IPS-NIHi7 (cell line): Measurements from ENCODE around the gene FAHD2B.
"Not testable (repeated sequence)": the region's sequence is repeated elsewhere in the genome, so short reads cannot be mapped to it uniquely, and the experiment has no call there.

Experiments used
- DNase-seq: peaks from one replicate; pipeline ENCODE4 v3.0.0; 2012; ENCODE audit warnings: mixed read lengths; ENCODE audit errors: extremely low spot score

FAHD2B gene, protein sequence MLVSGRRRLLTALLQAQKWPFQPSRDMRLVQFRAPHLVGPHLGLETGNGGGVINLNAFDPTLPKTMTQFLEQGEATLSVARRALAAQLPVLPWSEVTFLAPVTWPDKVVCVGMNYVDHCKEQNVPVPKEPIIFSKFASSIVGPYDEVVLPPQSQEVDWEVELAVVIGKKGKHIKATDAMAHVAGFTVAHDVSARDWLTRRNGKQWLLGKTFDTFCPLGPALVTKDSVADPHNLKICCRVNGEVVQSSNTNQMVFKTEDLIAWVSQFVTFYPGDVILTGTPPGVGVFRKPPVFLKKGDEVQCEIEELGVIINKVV

DNA sequence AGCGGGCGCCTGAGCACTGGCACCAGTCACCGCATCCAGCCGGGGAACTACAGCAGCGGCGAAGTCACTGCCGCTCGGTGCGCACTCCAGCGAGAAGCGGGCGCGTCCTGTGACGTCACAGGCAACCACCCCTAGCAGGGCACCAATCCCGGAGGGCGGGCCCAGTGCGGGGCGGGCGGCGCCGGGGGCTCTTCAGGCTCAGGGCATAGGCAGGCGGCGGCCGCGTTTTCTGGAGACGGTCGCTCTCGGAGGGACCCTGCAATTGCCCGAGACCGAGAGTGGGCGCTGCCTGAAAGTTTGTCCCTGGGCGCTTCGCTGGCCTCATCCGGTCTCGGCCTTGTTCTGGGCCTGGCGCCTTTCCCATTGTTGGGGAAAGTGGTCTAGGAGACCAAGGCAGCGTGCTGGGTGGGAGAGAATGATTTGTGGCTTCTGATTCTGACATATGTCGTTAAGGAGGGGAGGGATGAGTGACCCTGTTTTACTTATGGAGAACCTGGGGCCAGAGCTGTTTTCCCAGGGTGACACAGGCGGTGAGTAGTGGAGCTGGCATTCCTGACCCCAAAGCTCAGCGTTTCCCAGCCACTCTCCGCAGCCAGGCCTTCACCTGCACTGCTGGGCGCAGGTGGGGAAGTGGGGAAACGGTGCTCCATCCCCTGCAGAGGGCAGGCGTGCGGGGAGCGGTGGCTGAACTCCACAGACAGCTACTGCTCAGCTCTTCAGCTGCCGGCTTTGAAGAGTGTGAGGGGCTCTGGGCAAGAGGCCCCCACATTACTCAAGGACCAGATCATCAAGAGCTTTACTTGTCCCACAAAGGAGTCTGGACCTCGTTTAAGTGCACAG is at the start of gene FAHD2B:
Gene FAHD2B, minus strand, starts transcription at position 111 of the 840 bp plus-strand sequence. CDS start 3,176 bp downstream, outside the sequence.
- DNase-seq = peak; percentile 63

DNA sequence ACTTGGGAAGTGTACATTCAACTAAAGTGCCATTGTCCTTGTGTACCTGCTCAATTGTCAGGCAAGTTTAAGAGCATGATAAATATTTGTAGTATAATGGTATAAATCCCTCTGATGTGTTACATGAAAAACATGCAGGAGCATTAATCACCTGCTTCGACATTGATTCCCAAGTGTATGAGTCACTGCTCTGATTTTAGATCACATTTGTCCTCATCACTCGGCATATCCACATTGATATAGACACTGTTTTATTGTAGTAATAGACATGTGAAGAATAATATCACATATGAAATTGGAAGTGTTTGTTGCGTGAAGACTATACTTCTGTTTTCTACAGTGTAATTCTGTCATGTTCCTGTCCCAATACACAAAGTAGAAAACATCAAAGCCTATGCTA is 49.3 kb upstream of the FAHD2B start:
- not testable (repeated sequence) for DNase-seq

DNA sequence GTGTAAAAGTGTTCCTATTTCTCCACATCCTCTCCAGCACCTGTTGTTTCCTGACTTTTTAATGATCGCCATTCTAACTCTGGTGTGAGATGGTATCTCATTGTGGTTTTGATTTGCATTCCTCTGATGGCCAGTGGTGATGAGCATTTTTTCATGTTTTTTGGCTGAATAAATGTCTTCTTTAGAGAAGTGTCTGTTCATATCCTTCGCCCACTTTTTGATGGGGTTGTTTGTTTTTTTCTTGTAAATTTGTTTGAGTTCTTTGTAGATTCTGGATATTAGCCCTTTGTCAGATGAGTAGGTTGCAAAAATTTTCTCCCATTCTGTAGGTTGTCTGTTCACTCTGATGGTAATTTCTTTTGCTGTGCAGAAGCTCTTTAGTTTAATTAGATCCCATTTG is 34.4 kb upstream of the FAHD2B start:
- not testable (repeated sequence) for DNase-seq

DNA sequence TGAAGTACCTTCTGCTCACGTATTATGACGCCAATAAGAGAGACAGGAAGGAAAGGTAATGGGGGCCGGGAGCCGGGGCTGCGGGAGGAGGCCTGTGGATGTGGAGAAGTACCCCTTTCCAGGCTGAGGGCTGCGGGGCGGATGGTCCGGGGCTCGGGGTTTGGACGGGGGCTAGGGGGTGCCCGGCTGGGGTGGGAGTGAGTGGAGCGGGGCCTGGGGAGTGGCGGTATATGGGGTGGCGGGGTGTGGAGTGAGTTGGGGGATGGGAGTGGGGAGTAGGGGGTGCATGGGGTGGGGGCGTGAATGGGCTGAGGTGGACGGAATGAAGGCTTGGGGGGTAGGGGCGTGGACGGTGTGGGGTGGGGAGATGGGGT is 19.2 kb upstream of the FAHD2B start:
- DNase-seq = not testable (repeated sequence)

DNA sequence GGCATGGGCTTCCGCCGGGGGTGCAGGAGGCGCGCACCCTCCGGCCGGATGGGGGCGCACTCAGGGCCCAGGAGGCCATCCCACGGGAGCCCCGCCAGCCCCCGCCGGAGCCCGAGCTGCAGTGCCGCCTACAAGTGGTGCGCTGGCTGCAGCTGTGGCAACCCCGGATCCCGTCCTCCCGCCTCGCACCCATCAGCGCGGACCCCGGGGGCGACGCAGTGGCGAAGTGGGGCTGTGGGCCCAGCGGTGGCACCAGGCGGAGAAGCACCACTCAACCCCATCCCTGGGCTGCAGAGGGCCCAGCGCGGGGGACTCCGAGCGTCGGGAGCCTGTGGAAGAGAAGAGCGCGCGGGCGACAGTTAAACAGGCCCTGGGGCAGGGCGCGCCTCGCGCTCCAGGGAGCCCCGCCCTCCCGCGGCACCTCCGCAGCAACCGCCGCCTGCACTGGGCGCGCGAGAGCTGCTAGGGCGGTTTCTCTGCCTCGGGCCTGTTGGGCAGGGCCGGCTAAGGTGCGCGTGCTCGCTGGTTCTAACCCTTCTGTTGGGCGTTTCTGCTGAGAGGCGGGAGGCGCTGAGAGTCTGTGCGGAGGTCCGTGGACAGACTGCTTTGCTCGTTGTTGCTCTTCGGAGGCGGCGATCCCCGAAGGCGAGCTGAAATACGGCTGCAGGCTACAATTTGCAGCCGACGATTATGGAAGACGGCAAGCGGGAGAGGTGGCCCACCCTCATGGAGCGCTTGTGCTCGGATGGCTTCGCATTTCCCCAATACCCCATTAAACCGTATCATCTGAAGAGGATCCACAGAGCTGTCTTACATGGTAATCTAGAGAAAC is 18.6 kb upstream of the FAHD2B start, which contains the start of gene ANKRD36:
Gene ANKRD36, plus strand, starts transcription at position 104 of the 832 bp plus-strand sequence. Its CDS starts 587 bp downstream, at position 691.
- peak; percentile 52 for DNase-seq

DNA sequence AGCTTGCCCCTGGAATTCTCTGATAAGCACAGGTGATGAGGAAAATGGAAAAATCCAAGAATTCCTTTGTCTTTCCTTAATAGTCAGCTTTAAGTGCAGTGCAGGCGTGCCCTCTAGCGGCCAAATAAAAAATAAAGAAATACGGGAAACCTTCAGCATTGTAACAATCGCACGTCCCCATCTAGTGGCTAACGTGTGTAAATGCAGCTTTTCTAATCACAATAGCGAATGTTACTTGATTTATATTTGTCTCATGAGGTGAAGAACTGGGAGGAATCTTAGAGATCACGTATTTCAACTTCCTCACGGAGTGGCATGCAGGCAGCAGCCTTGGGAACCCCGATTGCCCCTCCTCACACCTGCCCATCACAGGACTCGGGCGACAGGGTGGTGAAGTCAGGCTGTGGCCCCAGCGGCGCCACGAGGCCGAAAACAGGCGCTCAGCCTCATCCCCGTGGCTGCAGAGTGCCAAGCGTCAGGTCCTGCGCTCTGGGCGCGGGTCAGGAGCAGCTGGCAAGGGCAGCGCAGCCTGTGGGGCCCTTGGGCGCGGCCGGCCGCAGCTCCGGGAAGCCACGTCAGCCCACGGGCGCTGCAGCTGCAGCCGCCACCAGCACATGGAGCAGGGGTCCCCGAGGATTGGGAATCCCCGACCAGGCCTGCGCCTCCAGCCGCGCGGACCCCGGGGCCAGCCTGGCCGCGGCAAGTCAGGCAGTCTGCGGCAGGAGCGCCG is 17.8 kb upstream of the FAHD2B start:
- peak; percentile 13 for DNase-seq

DNA sequence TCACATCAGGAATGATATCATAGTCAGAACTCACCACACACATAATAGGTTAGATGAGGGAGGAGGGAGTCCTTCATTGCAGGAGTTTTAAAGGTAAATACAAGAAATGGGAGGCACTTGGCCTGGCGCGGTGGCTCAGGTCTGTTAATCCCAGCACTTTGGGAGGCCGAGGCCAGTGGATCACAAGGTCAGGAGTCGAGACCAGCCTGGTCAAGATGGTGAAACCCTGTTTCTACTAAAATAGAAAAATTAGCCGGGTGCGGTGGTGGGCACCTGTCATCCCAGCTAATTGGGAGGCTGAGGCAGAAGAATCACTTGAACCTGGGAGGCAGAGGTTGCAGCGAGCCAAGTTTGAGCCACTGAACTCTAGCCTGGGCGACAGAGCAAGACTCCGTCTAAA is 16.6 kb upstream of the FAHD2B start:
- DNase-seq = not testable (repeated sequence)

DNA sequence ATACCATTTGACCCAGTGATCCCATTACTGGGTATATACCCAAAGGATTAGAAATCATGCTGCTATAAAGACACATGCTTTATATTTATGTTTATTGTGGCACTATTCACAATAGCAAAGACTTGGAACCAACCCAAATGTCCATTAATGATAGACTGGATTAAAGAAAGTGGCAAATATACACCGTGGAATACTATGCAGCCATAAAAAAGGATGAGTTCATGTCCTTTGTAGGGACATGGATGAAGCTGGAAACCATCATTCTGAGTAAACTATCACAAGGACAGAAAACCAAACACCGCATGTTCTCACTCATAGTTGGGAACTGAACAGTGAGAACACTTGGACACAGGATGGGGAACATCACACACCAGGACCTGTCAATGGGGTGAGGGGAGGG is 12.2 kb upstream of the FAHD2B start:
- DNase-seq = not testable (repeated sequence)

DNA sequence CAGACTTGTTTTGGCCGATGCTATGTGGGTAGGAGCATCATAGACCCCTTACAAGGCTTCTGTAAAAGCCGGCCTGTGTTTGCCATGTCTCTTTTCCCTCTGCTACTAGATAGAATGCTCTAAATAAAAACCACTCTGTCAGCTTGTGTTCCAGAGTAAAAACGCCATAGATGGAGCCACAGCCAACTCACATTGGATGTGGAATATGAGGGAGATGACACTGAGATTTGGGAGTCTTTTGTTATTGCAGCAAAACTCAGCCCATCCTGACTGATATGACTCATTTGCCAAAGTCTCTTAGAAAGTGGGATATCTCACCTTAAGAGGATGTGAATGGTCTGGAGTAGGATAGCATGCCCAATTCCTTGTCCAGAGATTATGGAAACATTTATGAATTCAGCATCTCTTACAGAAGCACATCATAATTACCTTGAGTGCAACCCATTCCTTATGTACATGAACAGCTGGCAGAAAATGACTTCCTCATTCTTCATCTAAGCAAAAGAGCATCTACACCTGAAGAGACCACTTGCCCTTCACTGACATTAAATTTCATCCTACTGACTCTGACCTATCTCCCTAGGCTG is 4.2 kb upstream of the FAHD2B start:
- not testable (repeated sequence) for DNase-seq

DNA sequence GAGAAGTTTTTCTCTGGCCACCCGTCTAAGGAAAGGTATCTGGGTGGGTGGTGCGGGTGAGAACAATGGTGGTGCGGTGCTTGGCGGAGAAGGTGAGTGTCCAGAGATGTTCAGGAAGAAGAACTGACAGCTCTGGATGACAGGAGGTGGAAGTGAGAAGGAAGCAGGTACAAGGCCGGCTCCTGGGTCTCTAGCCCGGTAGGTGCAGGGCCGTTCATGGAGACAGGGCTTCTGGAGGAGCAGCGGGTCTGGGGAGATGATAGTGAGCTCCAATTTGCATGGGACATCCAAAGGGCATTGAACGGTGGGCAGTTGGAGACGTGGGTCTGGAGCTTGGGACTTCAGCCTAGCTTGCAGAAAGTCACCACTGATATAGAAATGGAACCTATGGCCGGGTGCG is 979 bp upstream of the FAHD2B start:
- DNase-seq = no peak

DNA sequence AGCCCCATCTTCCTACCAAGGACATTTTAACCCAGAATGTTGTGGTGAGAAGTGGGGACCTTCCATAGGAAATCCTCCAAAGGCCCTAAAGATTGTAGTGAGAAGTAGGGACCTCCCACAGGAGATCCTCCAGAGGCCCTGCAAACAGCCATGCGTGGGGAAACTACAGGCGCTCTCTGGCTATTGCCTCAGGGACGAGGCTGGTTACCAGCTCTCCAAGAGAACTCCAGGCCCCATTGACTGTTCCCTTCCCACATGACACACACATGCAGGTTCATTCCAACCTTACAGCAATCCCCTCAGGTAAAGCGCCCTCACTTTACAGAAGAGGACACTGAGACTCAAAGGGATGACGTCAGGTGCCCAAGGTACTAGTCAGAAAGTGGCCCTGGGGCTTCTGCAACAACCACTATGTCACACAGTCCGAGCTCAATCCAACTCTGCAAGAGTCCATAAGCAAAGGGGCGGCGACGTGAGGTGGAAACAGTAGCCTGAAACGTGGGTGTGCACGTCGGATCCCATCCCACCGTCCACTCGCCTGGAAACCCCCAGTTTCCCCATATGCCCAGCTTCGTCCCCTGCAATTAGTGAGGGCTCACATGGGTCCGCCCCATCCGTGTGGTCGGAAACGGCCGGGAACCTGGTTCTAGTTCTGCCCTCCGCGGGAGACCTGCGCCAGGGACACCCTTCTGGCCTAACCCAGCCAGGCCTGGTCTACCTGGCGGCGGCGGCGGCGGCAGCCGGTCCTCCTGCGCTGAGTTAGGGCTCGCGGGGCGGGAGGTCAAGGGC is 505 bp downstream of the FAHD2B start:
- not testable (repeated sequence) for DNase-seq

DNA sequence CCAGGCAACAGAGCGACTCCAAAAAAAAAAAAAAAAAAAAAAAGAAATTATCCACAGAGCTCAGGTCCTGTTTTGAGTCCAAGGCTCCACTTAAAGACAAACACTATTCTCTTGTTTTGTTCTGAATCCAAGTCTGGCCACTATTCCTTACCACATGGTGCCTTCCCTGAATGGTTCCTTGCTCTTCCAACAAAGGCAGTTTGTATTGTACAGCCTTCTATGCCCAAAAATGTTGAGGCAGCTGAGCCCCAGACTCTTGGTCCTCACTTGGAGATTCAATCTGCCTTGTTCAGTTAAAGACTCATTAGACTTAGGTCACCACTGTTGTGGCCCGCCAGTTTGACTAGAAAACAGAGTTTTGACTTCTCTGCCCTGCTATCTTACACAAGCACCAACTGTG is 1.7 kb downstream of the FAHD2B start:
- DNase-seq = not testable (repeated sequence)

DNA sequence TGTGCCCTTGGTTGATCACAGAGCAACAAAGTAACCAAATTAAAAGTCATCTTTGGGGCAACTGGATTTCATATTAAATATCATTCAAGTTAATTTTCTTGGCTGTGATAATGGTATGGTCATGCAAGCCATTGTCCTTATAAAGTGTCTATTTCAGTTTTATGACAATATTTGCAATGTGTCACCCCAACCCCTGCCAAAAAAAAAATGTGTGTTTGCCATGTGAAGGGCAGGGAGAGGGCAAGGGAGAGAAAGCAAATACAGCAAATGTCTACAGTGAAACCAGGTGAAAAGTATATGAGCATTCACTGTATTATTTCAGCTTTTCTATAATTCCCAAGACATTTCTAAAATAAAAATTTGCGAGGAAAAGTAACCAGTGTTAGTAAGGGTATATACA is 6.0 kb downstream of the FAHD2B start:
- DNase-seq = not testable (repeated sequence)

DNA sequence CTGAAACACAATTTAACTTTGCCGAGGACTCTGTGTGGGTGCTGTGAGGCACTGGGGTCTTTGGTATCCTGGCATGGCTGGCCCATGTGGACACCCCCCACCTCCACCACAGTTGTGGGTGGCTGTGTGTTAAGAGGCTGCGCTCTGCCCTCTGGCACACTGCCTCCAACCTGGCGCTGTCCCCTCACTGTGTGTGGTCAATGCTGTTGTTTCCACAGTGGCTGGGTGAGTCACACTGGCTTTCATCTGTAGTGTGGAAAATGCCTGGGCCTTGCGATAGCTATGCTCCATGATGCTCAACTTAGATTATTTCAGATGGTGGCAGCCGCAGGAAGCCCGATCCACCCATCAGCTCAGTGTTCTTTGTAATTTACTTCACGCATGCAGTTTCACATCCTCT is 9.6 kb downstream of the FAHD2B start:
- DNase-seq = not testable (repeated sequence)

DNA sequence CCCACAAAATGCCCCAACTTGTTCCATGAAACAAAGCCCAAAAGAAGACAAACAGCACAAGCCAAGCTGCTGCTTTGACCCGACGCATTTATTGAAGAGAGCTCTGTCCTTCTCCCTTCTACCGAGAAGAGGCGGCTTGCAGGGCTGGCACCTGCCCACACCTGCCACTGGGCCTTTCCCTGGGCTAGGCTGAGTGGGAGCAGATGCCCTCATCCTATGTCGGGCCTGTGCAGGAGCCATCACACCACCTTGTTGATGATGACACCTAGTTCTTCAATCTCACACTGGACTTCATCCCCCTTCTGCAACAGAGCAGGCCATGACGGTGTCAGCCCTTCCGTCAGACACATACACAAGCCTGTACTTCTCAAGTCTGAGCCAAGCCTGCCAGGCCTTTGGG is 11.2 kb downstream of the FAHD2B start:
- DNase-seq = not testable (repeated sequence)

DNA sequence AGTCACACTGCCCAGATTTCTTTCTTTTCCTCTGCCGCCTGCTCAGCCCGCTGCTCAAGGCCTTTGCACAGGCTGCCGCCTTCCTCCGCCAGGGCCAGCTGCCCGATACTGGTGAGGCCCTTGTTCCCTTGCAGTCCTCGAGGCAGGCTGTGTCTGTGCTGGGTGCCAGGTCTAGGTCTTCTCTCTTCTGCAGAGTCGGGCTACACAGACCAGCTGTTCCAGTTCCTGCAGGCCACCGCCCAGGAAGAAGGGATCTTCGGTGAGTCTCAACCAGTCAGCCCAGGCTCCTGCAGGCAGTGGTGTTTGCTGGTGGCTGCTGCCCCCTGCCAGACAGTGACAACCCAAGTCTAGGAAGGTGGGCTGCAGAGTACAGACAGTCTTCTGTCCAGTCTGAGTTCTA is 12.5 kb downstream of the FAHD2B start:
- peak; percentile 18 for DNase-seq

DNA sequence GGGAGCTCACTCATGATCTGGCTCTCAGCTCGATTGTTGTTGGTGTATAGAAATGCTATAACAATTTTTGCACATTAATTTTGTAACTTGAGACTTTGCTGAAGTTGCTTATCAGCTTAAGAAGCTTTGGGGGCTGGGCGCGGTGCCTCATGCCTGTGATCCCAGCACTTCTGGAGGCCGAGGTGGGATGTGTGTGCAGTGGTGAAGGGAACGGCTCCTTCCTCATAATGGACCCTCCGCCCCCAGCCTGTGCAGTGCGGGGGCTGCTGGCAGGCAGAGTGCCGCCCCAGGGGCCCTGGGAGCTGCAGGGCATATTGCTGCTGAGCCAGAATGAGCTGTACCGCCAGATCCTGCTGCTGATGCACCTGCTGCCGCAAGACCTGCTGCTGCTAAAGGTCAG is 13.8 kb downstream of the FAHD2B start:
- DNase-seq = not testable (repeated sequence)

DNA sequence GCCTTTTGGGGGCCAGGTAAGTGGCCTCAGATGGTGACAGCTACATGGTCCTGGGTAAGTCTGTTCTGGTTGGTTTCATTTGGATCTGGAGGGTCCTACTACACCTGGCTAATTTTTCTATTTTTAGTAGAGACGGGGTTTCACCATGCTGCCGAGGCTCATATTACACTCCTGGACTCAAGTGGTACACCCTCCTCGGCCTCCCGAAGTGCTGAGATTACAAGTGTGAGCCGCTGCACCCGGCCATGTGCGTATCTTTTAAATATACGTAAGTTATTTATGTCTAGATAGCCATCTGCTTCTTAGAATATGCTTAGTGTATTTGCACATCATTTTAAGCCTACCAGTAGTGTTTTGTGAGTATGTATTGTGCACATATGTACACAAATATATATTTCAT is 17.5 kb downstream of the FAHD2B start:
- not testable (repeated sequence) for DNase-seq

DNA sequence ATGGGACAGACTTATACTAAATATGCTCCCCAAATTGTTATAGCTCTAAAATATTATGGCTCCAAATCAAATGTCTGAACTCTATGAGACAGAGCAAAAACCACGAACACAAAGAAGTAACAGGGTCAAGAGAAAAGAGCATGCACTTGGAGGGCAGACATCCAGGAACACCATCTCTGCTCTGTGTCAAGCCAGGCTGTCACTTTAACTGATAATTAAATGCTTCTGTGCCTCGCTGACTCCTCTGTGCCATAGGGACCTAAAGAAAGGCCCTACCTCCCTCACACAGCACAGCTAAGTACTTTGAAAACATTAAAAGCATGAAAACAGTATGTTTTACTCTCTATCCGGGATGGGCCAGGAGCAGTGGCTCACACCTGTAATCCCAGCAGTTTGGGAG is 23.8 kb downstream of the FAHD2B start:
- not testable (repeated sequence) for DNase-seq

DNA sequence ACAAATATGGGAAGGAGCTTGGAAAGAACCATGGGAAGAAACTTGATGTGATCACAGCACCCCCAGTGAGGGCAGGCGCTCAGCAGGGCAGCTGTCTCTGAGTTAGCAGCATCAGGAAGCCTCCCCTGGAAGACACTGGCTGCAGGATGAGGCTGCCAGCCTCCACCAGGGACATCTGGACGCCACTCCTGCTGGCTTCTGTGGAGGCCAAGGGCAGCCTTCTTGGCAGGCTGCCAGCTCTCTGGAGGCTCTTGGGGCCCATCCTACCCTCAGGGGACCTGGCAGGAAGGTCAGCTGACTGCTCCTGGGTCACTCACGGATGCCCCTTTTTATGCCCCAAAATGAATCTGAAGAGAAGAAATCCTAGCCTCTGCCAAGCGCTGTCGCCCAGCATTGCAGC is 26.0 kb downstream of the FAHD2B start:
- not testable (repeated sequence) for DNase-seq
